Caco-2 (cell line): ENCODE data around the gene CXCR4. TPM values are rescaled to one million over a fixed set of nuclear protein-coding genes. Genes with fewer than 3 reads are reported as not detected.

Source experiments
- BruUV-seq: library from RNA; stranded (reverse); fragments of 400-500 nt; replicated peaks from 2 replicates; lab custom pipeline; 2021; lab: Mats Ljungman, UMichigan
- CTCF ChIA-PET: fragments of 300-600 bp; sonication (Branson Sonifier 250); formaldehyde crosslinking; loops from one replicate; lab custom pipeline; 2022; ENCODE audit warnings: antibody characterized with exemption; lab: Charles Lee
- POLR2A ChIA-PET: fragments of 300-600 bp; sonication (Branson Sonifier 250); formaldehyde crosslinking; loops from one replicate; lab custom pipeline; 2022; ENCODE audit warnings: antibody characterized with exemption; lab: Charles Lee
- DNase-seq, 2 experiments: peaks; one replicate each; pipeline versions ENCODE4 v3.0.0 to v3.0.0-alpha.2; 2020 to 2022
- H3K27me3 ChIP-seq: replicated peaks from 2 replicates; pipeline ENCODE4 v1.6.0; 2011; ENCODE audit warnings: low read length; ENCODE audit not compliant: control insufficient read depth, insufficient read depth
- H3K36me3 ChIP-seq: 2 replicates; pipeline ENCODE4 v1.5.1; 2011; ENCODE audit warnings: low read length; ENCODE audit not compliant: control insufficient read depth, insufficient read depth
- H3K4me1 ChIP-seq: fragments of 250-450 bp; sonication (Bioruptor Pico); 2 replicates; pipeline ENCODE4 v1.5.1; 2020; ENCODE audit warnings: mild to moderate bottlenecking
- H3K4me3 ChIP-seq: 2 replicates; pipeline ENCODE4 v1.5.1; 2011; ENCODE audit warnings: low read depth, mild to moderate bottlenecking, control low read depth, low read length
- H3K9me3 ChIP-seq: fragments of 250-450 bp; sonication (Bioruptor Pico); 2 replicates; pipeline ENCODE4 v1.5.1; 2020; ENCODE audit warnings: mild to moderate bottlenecking, moderate library complexity
- H3K27ac Mint-ChIP-seq: one replicate; pipeline ENCODE4 v1.8.0; 2022; ENCODE audit warnings: mixed read lengths; ENCODE audit not compliant: unreplicated experiment
- H3K27me3 Mint-ChIP-seq: one replicate; pipeline ENCODE4 v1.8.0; 2022; ENCODE audit warnings: mixed read lengths; ENCODE audit not compliant: insufficient read depth, unreplicated experiment
- H3K36me3 Mint-ChIP-seq: one replicate; pipeline ENCODE4 v1.8.0; 2022; ENCODE audit warnings: mild to moderate bottlenecking, mixed read lengths; ENCODE audit not compliant: insufficient read depth, unreplicated experiment
- H3K4me1 Mint-ChIP-seq: one replicate; pipeline ENCODE4 v1.8.0; 2022; ENCODE audit warnings: low read depth, mixed read lengths; ENCODE audit not compliant: unreplicated experiment
- H3K4me3 Mint-ChIP-seq: one replicate; pipeline ENCODE4 v1.8.0; 2022; ENCODE audit warnings: mild to moderate bottlenecking, moderate library complexity, mixed read lengths; ENCODE audit not compliant: unreplicated experiment
- H3K9me3 Mint-ChIP-seq: one replicate; pipeline ENCODE4 v1.8.0; 2022; ENCODE audit warnings: mixed read lengths; ENCODE audit not compliant: unreplicated experiment
- CTCF ChIP-seq, 2 experiments: fragments of 200-600 bp in 1 of 2; IDR thresholded peaks; 1 replicate in 1 of 2; 2 replicates in 1 of 2; pipeline versions ENCODE4 v1.5.1 to v1.8.0; 2011 to 2022; ENCODE audit warnings: antibody characterized with exemption in 1 of 2, control low read depth in 1 of 2, inconsistent platforms in 1 of 2, low read depth in 1 of 2, low read length in 1 of 2, mild to moderate bottlenecking in 1 of 2, moderate library complexity in 1 of 2; ENCODE audit not compliant: insufficient read depth in 1 of 2, severe bottlenecking in 1 of 2, unreplicated experiment in 1 of 2
- intact Hi-C: fragments of 100-400 bp; cut with micrococcal nuclease; formaldehyde crosslinking; loops from one replicate; pipeline ENCODE4 v1.10.0; 2022; ENCODE audit not compliant: unreplicated experiment
- total RNA-seq: library from RNA; stranded (reverse); gene quantifications from 2 replicates; pipeline ENCODE4 v1.2.3, GENCODE V29; 2022

The CXCR4 gene
- total RNA-seq, 1 experiment from 2014 or later, result 1.4 TPM

GRCh38 chr2:136070913-136071312 is 47.0 kb downstream of the CXCR4 start:
- no peak for TF ChIP-seq CTCF (IDR thresholded peaks at IDR 0.05; ENCODE audit: insufficient read depth in 1 of 2, low read depth in 1 of 2, low read length in 1 of 2, severe bottlenecking in 1 of 2, unreplicated experiment in 1 of 2)
- no peaks in the 10 kb centered on the region for H3K27me3 ChIP-seq
- no peaks in the 10 kb centered on the region for H3K27me3 Mint-ChIP-seq
- ChIA-PET POLR2A (no interaction called here), CTCF (no interaction called here)
- peaks cover 12% of the 10 kb centered on the region for H3K9me3 ChIP-seq
- no peak for DNase-seq
- H3K9me3 Mint-ChIP-seq, result peaks cover 28% of the 10 kb centered on the region
- H3K4me3 Mint-ChIP-seq, result no peak overlapping the region
- H3K36me3 Mint-ChIP-seq, result no peaks in the 10 kb centered on the region
- no peaks in the 10 kb centered on the region for H3K36me3 ChIP-seq
- peaks cover 4% of the 10 kb centered on the region for H3K4me1 ChIP-seq
- no peak overlapping the region for H3K27ac Mint-ChIP-seq
- no TSS peak for BruUV-seq
- intact Hi-C loops, result no loop called here
- peaks cover 4% of the 10 kb centered on the region for H3K4me1 Mint-ChIP-seq
- H3K4me3 ChIP-seq, result no peak overlapping the region

GRCh38 chr2:136069773-136070172 is 48.2 kb downstream of the CXCR4 start:
- H3K9me3 ChIP-seq, result peaks cover 12% of the 10 kb centered on the region
- ChIA-PET POLR2A (no interaction called here), CTCF (no interaction called here)
- no TSS peak for BruUV-seq
- H3K36me3 Mint-ChIP-seq, result no peaks in the 10 kb centered on the region
- H3K27me3 ChIP-seq, result no peaks in the 10 kb centered on the region
- H3K36me3 ChIP-seq, result no peaks in the 10 kb centered on the region
- TF ChIP-seq CTCF (IDR thresholded peaks at IDR 0.05; ENCODE audit: insufficient read depth in 1 of 2, low read depth in 1 of 2, low read length in 1 of 2, severe bottlenecking in 1 of 2, unreplicated experiment in 1 of 2), result no peak
- no peak overlapping the region for H3K4me3 ChIP-seq
- H3K4me1 ChIP-seq, result peaks cover 15% of the 10 kb centered on the region
- intact Hi-C loops, result no loop called here
- no peak overlapping the region for H3K27ac Mint-ChIP-seq
- DNase-seq, result no peak
- H3K4me1 Mint-ChIP-seq, result peaks cover 11% of the 10 kb centered on the region
- no peaks in the 10 kb centered on the region for H3K27me3 Mint-ChIP-seq
- H3K9me3 Mint-ChIP-seq, result peaks cover 28% of the 10 kb centered on the region
- no peak overlapping the region for H3K4me3 Mint-ChIP-seq

GRCh38 chr2:136068581-136069227 is 49.2 kb downstream of the CXCR4 start:
- no TSS peak for BruUV-seq
- no peak for TF ChIP-seq CTCF (IDR thresholded peaks at IDR 0.05; ENCODE audit: insufficient read depth in 1 of 2, low read depth in 1 of 2, low read length in 1 of 2, severe bottlenecking in 1 of 2, unreplicated experiment in 1 of 2)
- intact Hi-C loops, result no loop called here
- Mint-ChIP-seq H3K36me3 (no peaks in the 10 kb centered on the region), H3K27me3 (no peaks in the 10 kb centered on the region), H3K4me1 (peaks cover 11% of the 10 kb centered on the region), H3K27ac (no peak overlapping the region), H3K9me3 (peaks cover 27% of the 10 kb centered on the region), H3K4me3 (no peak overlapping the region)
- no peak for DNase-seq
- peaks cover 19% of the 10 kb centered on the region for H3K4me1 ChIP-seq
- no peaks in the 10 kb centered on the region for H3K27me3 ChIP-seq
- H3K9me3 ChIP-seq, result peaks cover 12% of the 10 kb centered on the region
- ChIA-PET POLR2A (no interaction called here), CTCF (no interaction called here)
- no peaks in the 10 kb centered on the region for H3K36me3 ChIP-seq
- H3K4me3 ChIP-seq, result no peak overlapping the region
